H1 (cell line): ENCODE results near the gene CD1D. TPM values are rescaled to one million over a fixed set of nuclear protein-coding genes. Genes with fewer than 3 reads are reported as not detected.

Experiments used
- CTCF ChIA-PET: fragments of 300-600 bp; sonication (Branson Sonifier 250); formaldehyde crosslinking; loops from one replicate; lab custom pipeline; 2021; ENCODE audit not compliant: partially characterized antibody; lab: Charles Lee
- POLR2A ChIA-PET: fragments of 300-600 bp; sonication (Branson Sonifier 250); formaldehyde crosslinking; loops from one replicate; lab custom pipeline; 2021; ENCODE audit warnings: inconsistent platforms; ENCODE audit not compliant: partially characterized antibody; lab: Charles Lee
- DNase-seq, 2 experiments: peaks; one replicate each; pipeline versions ENCODE4 v3.0.0 to v3.0.0-alpha.2; 2010 to 2022; ENCODE audit warnings: low spot score in 2 of 2, low read depth in 1 of 2, mixed read lengths in 1 of 2
- FAIRE-seq: peaks from 2 replicates; lab custom pipeline; 2011; peaks lifted over from hg19 to GRCh38; lab: Jason Lieb, UNC
- H2AFZ ChIP-seq: 2 replicates; pipeline ENCODE4 v1.8.1; 2012; ENCODE audit warnings: low read length, inconsistent platforms
- H2AK5ac ChIP-seq: 2 replicates; pipeline ENCODE4 v1.6.1; 2013; ENCODE audit warnings: low read depth, low read length
- H2BK120ac ChIP-seq: replicated peaks from 2 replicates; pipeline ENCODE3; 2013; ENCODE audit warnings: low read depth, low read length, inconsistent platforms
- H2BK12ac ChIP-seq: 2 replicates; pipeline ENCODE4 v1.6.1; 2013; ENCODE audit warnings: low read depth, low read length
- H2BK15ac ChIP-seq: 2 replicates; pipeline ENCODE4 v1.6.1; 2013; ENCODE audit warnings: low read length
- H2BK20ac ChIP-seq: 2 replicates; pipeline ENCODE4 v1.6.1; 2013; ENCODE audit warnings: low read length
- H2BK5ac ChIP-seq: 2 replicates; pipeline ENCODE4 v1.6.1; 2013; ENCODE audit warnings: low read depth, low read length
- H3K14ac ChIP-seq: 2 replicates; pipeline ENCODE4 v1.6.1; 2013; ENCODE audit warnings: inconsistent platforms; ENCODE audit not compliant: insufficient read length
- H3K18ac ChIP-seq: 2 replicates; pipeline ENCODE4 v1.6.1; 2013; ENCODE audit warnings: low read length; ENCODE audit errors: extremely low read depth
- H3K23ac ChIP-seq: 2 replicates; pipeline ENCODE4 v1.6.1; 2013; ENCODE audit warnings: inconsistent platforms; ENCODE audit not compliant: insufficient read length
- H3K23me2 ChIP-seq: 2 replicates; pipeline ENCODE4 v1.6.1; 2013; ENCODE audit warnings: low read depth, low read length
- H3K27ac ChIP-seq: 2 replicates; pipeline ENCODE4 v1.6.1; 2011; ENCODE audit warnings: low read depth, low read length, inconsistent platforms
- H3K27me3 ChIP-seq, 4 experiments: replicated peaks in 1 of 4; 1 replicate in 1 of 4; 2 replicates in 3 of 4; pipeline versions ENCODE4 v1.6.1 to v1.8.1; 2011 to 2013; ENCODE audit warnings: low read length in 3 of 4, mild to moderate bottlenecking in 3 of 4, inconsistent platforms in 2 of 4, mixed read lengths in 2 of 4, moderate library complexity in 1 of 4; ENCODE audit not compliant: control insufficient read depth in 3 of 4, insufficient read depth in 3 of 4; ENCODE audit errors: extremely low read depth in 1 of 4
- H3K36me3 ChIP-seq, 4 experiments: 2 replicates each; pipeline versions ENCODE4 v1.6.1 to v1.8.1; 2011 to 2013; ENCODE audit warnings: mild to moderate bottlenecking in 4 of 4, low read length in 3 of 4, moderate library complexity in 2 of 4, control low read depth in 1 of 4, inconsistent platforms in 1 of 4; ENCODE audit not compliant: insufficient read depth in 4 of 4, control insufficient read depth in 2 of 4
- H3K4ac ChIP-seq: replicated peaks from 2 replicates; pipeline ENCODE3; 2013; ENCODE audit warnings: low read length, low read depth, mixed read lengths, inconsistent platforms; ENCODE audit not compliant: insufficient read length
- H3K4me1 ChIP-seq, 4 experiments: replicated peaks in 1 of 4; 1 replicate in 1 of 4; 2 replicates in 3 of 4; pipeline versions ENCODE4 v1.6.1 to v1.8.1; 2011 to 2013; ENCODE audit warnings: low read length in 3 of 4, inconsistent platforms in 2 of 4, mixed read lengths in 1 of 4; ENCODE audit not compliant: insufficient read depth in 4 of 4, control insufficient read depth in 3 of 4
- H3K4me2 ChIP-seq, 2 experiments: 2 replicates each; pipeline versions ENCODE4 v1.6.1 to v1.8.1; 2011 to 2013; ENCODE audit warnings: low read depth in 2 of 2, low read length in 2 of 2, control low read depth in 1 of 2, inconsistent platforms in 1 of 2, mild to moderate bottlenecking in 1 of 2; ENCODE audit not compliant: insufficient read depth in 1 of 2
- H3K4me3 ChIP-seq, 4 experiments: fragments of 200-600, 300-600 bp in 1 of 4; sonication (generic), shearing (Covaris generic), sonication (Bioruptor Twin) in 1 of 4; 2 replicates each; pipeline versions ENCODE4 v1.5.1 to v1.8.1; 2011 to 2016; ENCODE audit warnings: low read length in 4 of 4, low read depth in 3 of 4, control low read depth in 2 of 4, inconsistent platforms in 2 of 4, mild to moderate bottlenecking in 2 of 4, mixed read lengths in 1 of 4, moderate library complexity in 1 of 4; ENCODE audit not compliant: insufficient read depth in 2 of 4; ENCODE audit errors: extremely low read depth in 1 of 4
- H3K56ac ChIP-seq: replicated peaks from 2 replicates; pipeline ENCODE3; 2013; ENCODE audit warnings: low read depth, mild to moderate bottlenecking, mixed read lengths, low read length, inconsistent platforms; ENCODE audit not compliant: insufficient read length
- H3K79me1 ChIP-seq: 2 replicates; pipeline ENCODE4 v1.6.1; 2013; ENCODE audit warnings: low read depth, low read length, control low read depth
- H3K79me2 ChIP-seq, 2 experiments: 2 replicates each; pipeline versions ENCODE4 v1.6.1 to v1.8.1; 2012 to 2013; ENCODE audit warnings: low read length in 2 of 2, mild to moderate bottlenecking in 2 of 2, inconsistent platforms in 1 of 2; ENCODE audit not compliant: insufficient read depth in 2 of 2, control insufficient read depth in 1 of 2
- H3K9ac ChIP-seq, 4 experiments: replicated peaks in 1 of 4; 1 replicate in 1 of 4; 2 replicates in 3 of 4; pipeline versions ENCODE4 v1.6.1 to v1.8.1; 2011 to 2013; ENCODE audit warnings: low read depth in 3 of 4, low read length in 3 of 4, control low read depth in 2 of 4, mild to moderate bottlenecking in 2 of 4, moderate library complexity in 2 of 4, inconsistent platforms in 1 of 4; ENCODE audit errors: extremely low read depth in 1 of 4
- H3K9me3 ChIP-seq, 2 experiments: 2 replicates each; pipeline versions ENCODE4 v1.6.1 to v1.8.1; 2012 to 2013; ENCODE audit warnings: mild to moderate bottlenecking in 2 of 2, moderate library complexity in 2 of 2, control low read depth in 1 of 2, inconsistent platforms in 1 of 2, low read depth in 1 of 2, low read length in 1 of 2, mixed read lengths in 1 of 2; ENCODE audit not compliant: insufficient read depth in 2 of 2
- H4K20me1 ChIP-seq, 2 experiments: replicated peaks in 1 of 2; 2 replicates each; pipeline versions ENCODE3 to v1.8.1; 2011 to 2013; ENCODE audit warnings: inconsistent platforms in 2 of 2, low read length in 2 of 2, mild to moderate bottlenecking in 1 of 2; ENCODE audit not compliant: insufficient read depth in 2 of 2, control insufficient read depth in 1 of 2
- H4K5ac ChIP-seq: 2 replicates; pipeline ENCODE4 v1.6.1; 2013; ENCODE audit warnings: low read length, low read depth, mixed read lengths, inconsistent platforms; ENCODE audit not compliant: insufficient read length
- H4K8ac ChIP-seq: 2 replicates; pipeline ENCODE4 v1.8.0; 2013; ENCODE audit warnings: mild to moderate bottlenecking, moderate library complexity, low read length, inconsistent platforms; ENCODE audit not compliant: insufficient read depth; ENCODE audit errors: extremely low read depth
- H4K91ac ChIP-seq: replicated peaks from 2 replicates; pipeline ENCODE3; 2013; ENCODE audit warnings: low read length, mixed read lengths, inconsistent platforms; ENCODE audit not compliant: insufficient read length
- ATF2 ChIP-seq: IDR thresholded peaks from 2 replicates; pipeline ENCODE4 v1.6.1; 2012; ENCODE audit warnings: low read length, inconsistent platforms
- BRCA1 ChIP-seq: IDR thresholded peaks from 2 replicates; pipeline ENCODE4 v1.6.1; 2012; ENCODE audit warnings: low read depth, low read length, improper control_type of control experiment
- CTBP2 ChIP-seq: IDR thresholded peaks from 2 replicates; pipeline ENCODE4 v1.7.0; 2011; ENCODE audit warnings: borderline replicate concordance, mild to moderate bottlenecking, moderate library complexity, mixed read lengths, low read length; ENCODE audit not compliant: insufficient read depth, insufficient read length
- GABPA ChIP-seq: IDR thresholded peaks from 2 replicates; pipeline ENCODE4 v1.6.1; 2011; ENCODE audit warnings: mild to moderate bottlenecking, low read length, moderate library complexity, borderline replicate concordance; ENCODE audit not compliant: insufficient read depth
- GTF2F1 ChIP-seq: IDR thresholded peaks from 2 replicates; pipeline ENCODE4 v1.6.1; 2012; ENCODE audit warnings: low read depth, low read length, improper control_type of control experiment, borderline replicate concordance
- KDM1A ChIP-seq: fragments of 200-600, 300-600 bp; sonication (generic); IDR thresholded peaks from 2 replicates; pipeline ENCODE4 v1.7.1; 2016; ENCODE audit warnings: mild to moderate bottlenecking, low read length, borderline replicate concordance
- NANOG ChIP-seq: IDR thresholded peaks from 2 replicates; pipeline ENCODE4 v1.6.1; 2011; ENCODE audit warnings: low read length, low read depth, mild to moderate bottlenecking, inconsistent platforms; ENCODE audit not compliant: insufficient read depth, poor library complexity, severe bottlenecking
- SIN3A ChIP-seq, 2 experiments: IDR thresholded peaks in 1 of 2; conservative IDR thresholded peaks in 1 of 2; 2 replicates each; pipeline ENCODE4 v1.6.1; 2011 to 2012; ENCODE audit warnings: low read length in 2 of 2, improper control_type of control experiment in 1 of 2, low read depth in 1 of 2, mild to moderate bottlenecking in 1 of 2
- TCF12 ChIP-seq: IDR thresholded peaks from 2 replicates; pipeline ENCODE4 v1.6.1; 2011; ENCODE audit warnings: low read depth, mild to moderate bottlenecking, low read length
- WGBS, 2 experiments: shearing (Covaris generic) in 1 of 2; methylation state at CpG; one replicate each; pipeline versions ENCODE4 v1.1.6 to v1.1.7; 2013 to 2015; ENCODE audit warnings: low lambda C conversion rate in 2 of 2, mixed read lengths in 2 of 2, inconsistent platforms in 1 of 2, low coverage in 1 of 2, missing lambda C conversion rate in 1 of 2; ENCODE audit not compliant: insufficient replicate concordance in 2 of 2, insufficient coverage in 1 of 2, insufficient read length in 1 of 2; ENCODE audit errors: extremely low coverage in 1 of 2, missing lambda C conversion rate in 1 of 2; 5-methylcytosine and 5-hydroxymethylcytosine counted together
- polyA plus RNA-seq, 7 experiments: library from polyadenylated mRNA; depleted of rRNA in 3 of 7; stranded (reverse) in 5 of 7; unstranded in 2 of 7; fragments of >200 nt in 5 of 7; fragments of 200-250 nt in 2 of 7; gene quantifications; 1 replicate in 5 of 7; 2 replicates in 1 of 7; 4 replicates in 1 of 7; pipeline versions ENCODE4 v1.2.1 to v1.2.3, GENCODE V29; 2011 to 2013; ENCODE audit warnings: missing spikeins in 2 of 7, mixed read lengths in 2 of 7
- total RNA-seq: library from RNA; stranded (reverse); fragmentation: NEBNext Ultra II Directional; extraction: Animal tissue kit (Norgen Biotek cat#: 25700); gene quantifications from 2 replicates; pipeline ENCODE4 v1.2.1, GENCODE V29; 2021

CD1D gene
- total and polyA plus RNA-seq, 2 of the 8 experiments (the other 6 are each of a cell fraction or from before 2014, with no cell fraction given) = 1.1 to 1.6 TPM

GRCh38 chr1:158227904-158228623, 47.4 kb downstream of the CD1D start:
- no peak overlapping the region for H3K27ac ChIP-seq
- FAIRE-seq (no peak), DNase-seq (no peak)
- H3K36me3 ChIP-seq = no peaks in the 10 kb centered on the region
- no peak overlapping the region for H2BK12ac ChIP-seq
- H4K8ac ChIP-seq = no peak overlapping the region
- H3K4me3 ChIP-seq = no peak overlapping the region
- H3K9me3 ChIP-seq = peaks cover 2 to 9% of the 10 kb centered on the region in 2 experiments; a peak in 2 of 4 replicates
- H3K27me3 ChIP-seq = no peaks in the 10 kb centered on the region
- POLR2A ChIA-PET = no interaction called here
- no peak overlapping the region for H3K9ac ChIP-seq
- H4K20me1 ChIP-seq = no peaks in the 10 kb centered on the region
- H3K23me2 ChIP-seq = no peaks in the 10 kb centered on the region
- no peaks in the 10 kb centered on the region for H3K4me1 ChIP-seq
- H2AFZ ChIP-seq = no peak overlapping the region
- no peak overlapping the region for H4K5ac ChIP-seq
- H3K4me2 ChIP-seq = no peak overlapping the region
- H3K18ac ChIP-seq = no peak overlapping the region
- CTCF ChIA-PET = interaction anchor here (0.6 to 1.4 kb wide), 3 partner anchors 25 to 267 kb away, joined by 3 read pairs; no protein-coding TSS in a partner anchor
- no peak overlapping the region for H2BK120ac ChIP-seq
- H2BK15ac ChIP-seq = no peak overlapping the region
- WGBS, 2 experiments = 91% methylated on average over 2 of the region's 2 CpGs; no CpG with 5 or more reads in 1 of the 2 experiments
- H3K56ac ChIP-seq = no peak overlapping the region
- H2BK20ac ChIP-seq = no peak overlapping the region
- TF ChIP-seq ATF2 (no peak), TCF12 (no peak), SIN3A (conservative IDR thresholded peaks at IDR 0.05 in 1 of 2, IDR thresholded peaks at IDR 0.05 in 1 of 2; ENCODE audit: low read depth in 1 of 2, low read length in 2 of 2) (no peak), KDM1A (no peak), BRCA1 (no peak), GABPA (no peak), CTBP2 (no peak), GTF2F1 (no peak), NANOG (no peak)
- H2AK5ac ChIP-seq = no peak overlapping the region
- no peak overlapping the region for H4K91ac ChIP-seq
- H3K4ac ChIP-seq = no peak overlapping the region
- no peak overlapping the region for H3K23ac ChIP-seq
- no peak overlapping the region for H2BK5ac ChIP-seq
- no peaks in the 10 kb centered on the region for H3K79me1 ChIP-seq
- no peaks in the 10 kb centered on the region for H3K79me2 ChIP-seq
- no peak overlapping the region for H3K14ac ChIP-seq
